Cardiac fibroblast (primary cell): ENCODE measurements around the gene KIF16B.

Experiments
- DNase-seq, 2 donors: peaks; one replicate each; pipeline versions ENCODE4 v3.0.0 to v3.0.0-alpha.2; 2010; ENCODE audit warnings: low read depth in 2 of 2
- H3K4me3 ChIP-seq, 2 donors: replicated peaks in 1 of 2; 1 replicate in 1 of 2; 2 replicates in 1 of 2; pipeline ENCODE4 v1.5.1; 2011; ENCODE audit warnings: low read depth in 2 of 2, low read length in 2 of 2, mild to moderate bottlenecking in 2 of 2, moderate library complexity in 1 of 2
- CTCF ChIP-seq: IDR thresholded peaks from one replicate; pipeline ENCODE4 v1.5.1; 2011; ENCODE audit warnings: low read depth, mild to moderate bottlenecking, low read length, inconsistent platforms

Gene KIF16B

DNA sequence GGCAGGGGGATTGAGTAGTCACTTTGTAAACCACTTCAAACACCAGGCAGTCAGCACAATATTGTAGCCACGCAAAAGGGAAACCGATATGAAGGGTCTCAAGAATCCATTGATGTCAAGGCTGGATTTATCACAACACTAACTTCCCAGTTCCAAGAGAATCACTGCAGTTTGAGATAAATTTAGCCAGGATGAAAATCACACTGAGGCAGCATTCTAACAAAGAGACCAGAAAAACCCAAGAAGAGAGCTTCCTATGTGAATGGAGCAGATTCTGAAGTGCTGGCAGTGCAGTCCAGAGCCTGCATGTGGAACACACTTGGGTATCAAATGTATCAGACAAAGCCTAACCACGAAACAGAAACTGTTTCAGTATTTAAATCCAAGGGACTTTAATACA lies 84.6 kb downstream of the KIF16B start:
- DNase-seq = no peak
- H3K4me3 ChIP-seq = no peak overlapping the region
- TF ChIP-seq CTCF = no peak

- no peak overlapping the region for H3K4me3 ChIP-seq
- TF ChIP-seq CTCF = no peak
- DNase-seq = no peak
These were observed 85.2 kb downstream of the KIF16B start for GRCh38 chr20:16488086-16488485.

DNA sequence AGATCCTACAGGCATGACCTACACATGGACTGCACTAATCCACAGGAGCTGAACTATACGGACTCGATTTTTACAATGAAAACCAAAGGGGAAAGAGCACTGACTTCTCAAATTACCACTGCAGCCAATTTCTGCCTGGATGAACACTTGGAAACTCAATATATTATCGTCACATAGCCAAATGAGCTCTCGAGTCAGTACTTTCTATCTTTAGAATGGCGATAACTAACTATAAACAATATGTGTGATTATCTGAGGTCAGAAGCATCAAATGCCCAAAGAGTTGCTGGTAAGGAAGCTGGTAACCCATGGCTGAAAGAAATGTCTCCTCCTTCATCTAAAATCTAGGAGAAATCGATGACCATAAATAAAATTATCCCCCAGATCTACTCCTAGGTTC lies 86.7 kb downstream of the KIF16B start:
- DNase-seq = no peak
- TF ChIP-seq CTCF = no peak
- H3K4me3 ChIP-seq = no peak overlapping the region

GRCh38 chr20:16485401-16485800 lies 87.8 kb downstream of the KIF16B start:
- TF ChIP-seq CTCF = no peak
- DNase-seq = no peak
- H3K4me3 ChIP-seq = no peak overlapping the region

- TF ChIP-seq CTCF = no peak
- DNase-seq = no peak
- H3K4me3 ChIP-seq = no peak overlapping the region
These were observed 90.2 kb downstream of the KIF16B start for GRCh38 chr20:16483024-16483423.

DNA sequence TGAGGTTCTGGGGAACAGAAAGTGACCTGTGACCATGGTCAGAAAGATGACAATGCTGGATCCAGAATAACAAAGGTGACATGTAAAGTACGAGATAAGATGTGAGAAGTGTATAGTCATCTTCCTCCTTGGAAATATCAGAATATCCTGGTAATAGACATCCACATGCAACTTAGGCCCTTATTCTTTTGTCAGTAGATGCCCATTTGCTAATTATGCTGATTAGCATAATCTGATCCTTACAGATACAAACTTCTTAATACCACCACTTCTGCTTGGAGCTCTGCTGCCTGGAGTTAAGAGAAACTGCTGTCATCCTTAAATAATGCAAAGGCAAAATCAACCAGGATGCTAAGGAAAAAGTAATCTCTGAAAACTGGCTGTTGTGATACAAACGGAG lies 91.3 kb downstream of the KIF16B start:
- H3K4me3 ChIP-seq = no peak overlapping the region
- DNase-seq = no peak
- TF ChIP-seq CTCF = no peak

DNA sequence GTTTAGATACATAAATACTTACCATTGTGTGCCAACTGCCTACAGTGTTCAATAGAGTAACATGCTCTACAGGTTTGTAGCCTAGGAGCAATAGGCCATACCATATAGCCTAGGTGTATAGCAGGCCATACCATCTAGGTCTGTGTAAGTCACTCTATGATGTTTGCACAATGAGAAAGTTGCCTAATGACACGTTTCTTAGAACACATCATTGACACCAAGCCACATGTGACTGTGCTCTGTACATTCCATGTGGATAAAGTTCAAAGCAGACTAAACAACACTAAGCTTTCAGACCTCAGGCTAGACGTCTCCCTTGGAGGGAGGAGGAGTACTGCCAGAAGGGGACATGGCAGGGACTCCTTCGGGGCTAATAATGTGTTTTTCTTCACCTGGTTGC lies 93.6 kb downstream of the KIF16B start:
- no peak for DNase-seq
- TF ChIP-seq CTCF = no peak
- H3K4me3 ChIP-seq = no peak overlapping the region
